NCI-H2081 (cell line): ENCODE data around the gene NPIPA7.
"Not testable (repeated sequence)": the region's sequence is repeated elsewhere in the genome, so short reads cannot be mapped to it uniquely, and the experiment has no call there.

Source experiments
- DNase-seq, 2 experiments: peaks; one replicate each; lab custom pipeline; 2025; lab: John Stamatoyannopoulos, UW

NPIPA7 gene

DNA sequence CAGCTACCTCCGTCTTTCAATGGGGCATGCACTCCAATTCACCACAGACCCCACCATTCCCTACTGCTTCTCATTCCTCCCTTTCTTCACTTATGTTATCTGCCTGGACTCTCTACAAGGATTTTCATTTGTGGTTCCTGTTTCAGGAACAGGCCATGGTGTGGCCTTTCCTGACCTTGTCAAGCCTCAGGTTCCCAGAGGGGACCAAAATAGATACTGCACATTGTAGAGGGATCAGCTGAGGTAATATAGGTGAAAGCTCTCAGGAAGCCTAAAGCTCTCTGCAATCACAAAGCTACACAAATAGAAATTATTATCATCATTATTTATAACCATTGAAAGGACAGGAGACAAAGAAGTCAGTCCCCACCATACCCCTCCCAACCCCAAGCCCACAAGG, 41.6 kb downstream of the NPIPA7 start:
- DNase-seq: not testable (repeated sequence)

DNA sequence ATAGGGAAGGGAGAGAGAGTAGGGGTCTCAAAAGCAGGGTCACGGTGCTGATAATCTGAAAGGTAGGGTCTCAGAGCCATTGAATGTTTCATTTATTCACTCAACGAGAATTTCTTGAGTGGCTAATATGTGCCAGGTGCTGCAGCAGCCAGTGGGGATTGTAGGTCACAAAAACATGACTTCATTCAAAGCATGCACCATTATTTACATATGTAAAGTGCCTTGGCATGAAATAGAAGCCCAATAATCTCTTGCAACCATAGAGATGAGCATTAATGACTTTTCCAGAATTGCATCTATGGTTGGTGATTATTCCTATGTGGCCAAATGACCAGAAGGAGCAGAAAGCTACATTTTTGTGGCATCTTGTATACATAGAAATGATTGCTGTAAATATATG, 46.2 kb downstream of the NPIPA7 start:
- DNase-seq: not testable (repeated sequence)

GRCh38 chr16:16431135-16431534, 52.2 kb downstream of the NPIPA7 start:
- DNase-seq: not testable (repeated sequence)

DNA sequence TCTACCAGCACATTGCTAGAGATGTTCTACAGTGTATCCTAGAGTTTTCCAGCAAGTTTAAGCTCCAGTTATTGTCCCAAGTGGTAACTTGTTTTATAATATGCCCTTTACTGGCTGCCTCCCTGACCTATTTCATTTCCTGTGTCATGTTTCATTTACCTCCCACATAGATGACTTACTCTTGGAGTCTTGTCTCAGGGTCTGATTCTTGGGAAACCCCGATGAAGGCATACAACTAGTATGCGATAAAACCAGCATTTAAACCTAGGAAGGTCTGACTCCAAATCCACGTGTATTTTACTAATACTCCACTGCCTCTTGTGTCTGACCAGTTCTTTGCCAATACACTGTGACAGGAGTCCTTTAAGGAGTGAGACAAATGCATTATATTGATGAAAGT, 55.8 kb downstream of the NPIPA7 start:
- not testable (repeated sequence) for DNase-seq

DNA sequence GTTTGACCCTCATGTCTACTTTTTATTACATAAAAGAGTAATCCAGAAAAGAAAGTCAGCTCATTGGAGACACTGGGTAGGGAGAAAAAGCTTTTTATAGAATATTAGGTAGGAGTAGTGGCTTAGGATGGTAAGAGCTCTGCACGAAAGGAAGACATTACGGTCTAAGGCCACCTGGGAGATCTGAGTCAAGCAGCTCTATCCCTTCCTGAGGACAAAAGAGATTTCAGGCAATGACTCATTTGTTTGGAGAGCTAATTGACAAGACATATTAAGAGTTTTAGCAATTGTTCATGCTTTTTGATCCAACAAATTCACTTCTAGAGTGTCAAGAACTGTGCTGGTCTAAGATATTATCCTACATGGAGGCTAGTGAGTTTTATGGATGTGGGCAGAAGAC, 62.5 kb downstream of the NPIPA7 start:
- not testable (repeated sequence) for DNase-seq
